Left lobe of liver (tissue), 2 donors: ENCODE results near the gene FAM228B. TPM values are rescaled to one million over a fixed set of nuclear protein-coding genes. Genes with fewer than 3 reads are reported as not detected.
"Not testable (repeated sequence)": the region's sequence is repeated elsewhere in the genome, so short reads cannot be mapped to it uniquely, and the experiment has no call there.

ENCODE experiments used
- ATAC-seq: fragments of 200-7000 bp; cut with Tn5 transposase; one replicate; pipeline ENCODE4 v1.9.1; 2020; ENCODE audit warnings: mild to moderate bottlenecking, moderate library complexity
- DNase-seq: peaks from one replicate; pipeline ENCODE4 v3.0.0-alpha.2; 2020; ENCODE audit warnings: low spot score
- total RNA-seq: library from RNA; stranded (reverse); gene quantifications from one replicate; pipeline ENCODE4 v1.2.1, GENCODE V29; 2021
- donor health status: DM: no; HTN: no; CAD: no; lungs with moderate emphysema.
- donor health status: DM: no; HTN: yes; CAD: no.

The FAM228B gene
- total RNA-seq, 1 donor from 2014 or later, result 2.6 TPM

DNA sequence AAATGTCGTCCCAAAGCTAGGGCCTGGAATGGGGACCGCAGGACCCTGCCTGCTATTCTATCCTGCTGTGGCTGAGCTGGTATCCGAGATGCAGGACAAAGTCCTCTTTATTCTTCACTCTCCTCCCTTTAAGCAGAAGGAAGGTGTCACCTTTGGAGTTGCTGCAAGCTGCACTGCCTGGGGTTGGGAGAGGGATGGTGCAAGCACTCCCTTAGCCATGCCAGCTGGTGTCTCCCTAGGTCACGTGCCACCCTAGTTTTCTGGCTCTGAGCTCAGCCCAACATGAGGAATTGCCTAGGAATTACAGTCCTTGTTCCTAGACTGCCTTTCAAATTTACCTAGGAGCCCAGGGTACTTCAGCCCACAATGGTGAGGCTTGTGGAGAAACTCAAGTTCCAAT, 30.2 kb downstream of the FAM228B start:
- ATAC-seq (peak; percentile 51), DNase-seq (no peak)

GRCh38 chr2:24158131-24158530, 34.9 kb downstream of the FAM228B start:
- DNase-seq (no peak), ATAC-seq (no peak)

GRCh38 chr2:24159708-24160107, 36.4 kb downstream of the FAM228B start:
- ATAC-seq (no peak), DNase-seq (no peak)

- DNase-seq (no peak), ATAC-seq (no peak)
Observed at GRCh38 chr2:24160761-24161160, 37.5 kb downstream of the FAM228B start.

DNA sequence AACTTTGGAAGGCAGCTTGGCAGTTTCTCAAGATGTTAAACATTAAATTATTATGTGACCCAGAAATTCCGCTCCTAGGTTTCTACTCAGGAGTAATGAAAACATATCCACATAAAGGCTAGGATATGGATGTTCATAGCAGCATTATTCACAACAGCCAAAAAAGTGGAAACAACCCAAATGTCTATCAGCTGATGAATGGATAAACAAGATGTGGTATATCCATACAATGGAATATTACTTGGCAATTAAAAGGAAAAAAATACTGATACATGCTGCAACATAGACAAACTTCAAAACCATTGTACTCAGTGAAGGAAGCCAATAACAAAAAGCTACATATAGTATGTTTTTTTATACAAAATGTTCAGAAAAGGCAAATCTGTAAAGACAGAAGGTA, 39.2 kb downstream of the FAM228B start:
- ATAC-seq, result no peak
- no peak for DNase-seq

DNA sequence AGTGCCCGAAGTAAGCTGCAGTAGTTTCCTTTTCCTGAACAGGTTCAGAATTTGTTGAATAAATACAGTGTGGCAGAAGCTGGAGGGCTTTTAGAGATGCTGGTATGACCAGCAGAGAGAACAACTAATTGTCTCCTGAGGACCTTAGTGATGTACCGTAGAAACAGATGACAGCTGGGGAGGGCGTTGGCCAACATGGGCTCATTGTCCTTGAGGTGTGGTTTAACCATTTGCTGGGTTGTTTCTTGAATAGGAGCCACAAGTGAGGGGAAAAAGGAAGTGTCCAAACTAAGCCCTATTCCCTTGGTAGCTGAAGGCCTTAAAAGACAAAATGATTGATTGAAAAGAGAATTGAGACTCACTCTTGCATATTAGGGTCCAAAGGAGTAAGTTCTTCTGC, 39.9 kb downstream of the FAM228B start:
- DNase-seq, result no peak

DNA sequence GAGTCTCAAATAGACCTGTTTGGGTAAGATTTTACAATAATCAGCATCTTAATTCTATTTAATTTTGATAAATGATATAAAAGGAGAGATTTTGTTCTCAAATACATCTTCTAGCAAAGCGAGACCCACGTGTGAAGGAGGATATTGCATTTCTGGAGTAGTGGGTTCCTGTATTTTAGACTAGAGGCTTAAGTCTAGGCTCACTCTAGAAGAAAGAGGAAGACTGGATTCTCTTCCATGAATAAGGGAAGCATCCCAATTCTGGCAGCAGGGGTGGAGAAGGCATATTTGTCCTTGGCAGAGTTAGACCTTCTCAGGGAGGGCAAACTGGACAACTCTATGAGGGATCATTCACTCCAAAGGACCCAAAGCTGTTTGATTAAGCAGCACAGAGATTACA, 40.3 kb downstream of the FAM228B start:
- ATAC-seq (no peak), DNase-seq (no peak)

More for the DNA sequence above, 39.9 kb downstream of the FAM228B start:
- no peak for ATAC-seq

- DNase-seq, result no peak
- peak; percentile 75 for ATAC-seq
Observed at GRCh38 chr2:24164416-24164973, 41.2 kb downstream of the FAM228B start.

GRCh38 chr2:24169023-24169422, 45.8 kb downstream of the FAM228B start:
- no peak for ATAC-seq
- DNase-seq, result no peak

DNA sequence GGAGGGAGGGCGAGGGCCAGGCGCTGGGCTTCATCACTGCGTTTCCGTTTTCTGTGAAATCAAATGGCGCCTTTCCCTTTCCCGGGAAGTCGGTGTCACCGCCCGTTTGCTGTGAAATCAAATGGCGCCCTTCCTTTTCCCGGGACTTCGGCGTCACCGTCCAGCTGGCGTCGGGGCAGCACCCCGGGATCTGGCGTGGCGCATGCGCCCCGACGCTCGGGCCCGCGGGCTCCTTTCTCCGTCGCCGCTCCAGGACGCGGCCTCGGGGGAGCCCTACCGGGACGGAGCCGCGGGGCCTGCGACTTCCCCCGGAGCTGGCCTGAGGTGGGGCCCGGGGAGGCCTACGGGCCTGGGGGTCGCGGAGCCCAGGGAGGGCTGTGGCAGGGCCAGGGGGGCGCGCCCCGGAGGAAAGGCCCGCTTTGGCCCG, 51.6 kb downstream of the FAM228B start, which contains the start of gene FAM228A:
FAM228A (plus strand) TSS at position 203 of the 427 bp plus-strand sequence. CDS start 428 bp downstream, outside the sequence.
- DNase-seq (no peak), ATAC-seq (no peak)

DNA sequence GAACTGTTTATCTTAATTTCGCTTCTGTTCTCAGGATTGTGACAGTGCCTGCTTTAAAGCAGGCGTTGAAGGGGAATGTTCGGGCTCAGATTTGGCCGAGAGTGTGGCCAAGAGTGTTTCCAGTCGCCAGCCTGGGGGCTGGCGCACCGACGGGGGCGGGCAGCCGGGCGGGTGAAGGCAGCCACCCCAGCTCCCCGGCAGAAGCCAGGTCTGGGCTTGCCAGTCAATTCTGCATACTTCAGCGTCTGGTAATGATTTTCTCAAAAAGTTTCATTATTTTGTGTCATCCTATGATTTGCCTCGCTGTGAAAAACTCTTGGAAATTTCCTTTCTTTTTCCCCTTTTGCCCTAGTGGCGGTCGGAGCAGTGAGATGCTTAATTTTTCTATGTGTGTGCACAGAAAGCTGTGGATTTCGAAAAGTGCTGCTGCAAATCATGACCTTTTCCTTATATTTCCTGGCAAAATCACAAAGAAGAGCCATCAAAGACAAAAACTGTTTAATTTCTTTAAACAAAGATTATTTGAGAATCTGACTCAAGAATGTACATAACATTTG, 52.4 kb downstream of the FAM228B start:
- ATAC-seq (no peak), DNase-seq (no peak)

DNA sequence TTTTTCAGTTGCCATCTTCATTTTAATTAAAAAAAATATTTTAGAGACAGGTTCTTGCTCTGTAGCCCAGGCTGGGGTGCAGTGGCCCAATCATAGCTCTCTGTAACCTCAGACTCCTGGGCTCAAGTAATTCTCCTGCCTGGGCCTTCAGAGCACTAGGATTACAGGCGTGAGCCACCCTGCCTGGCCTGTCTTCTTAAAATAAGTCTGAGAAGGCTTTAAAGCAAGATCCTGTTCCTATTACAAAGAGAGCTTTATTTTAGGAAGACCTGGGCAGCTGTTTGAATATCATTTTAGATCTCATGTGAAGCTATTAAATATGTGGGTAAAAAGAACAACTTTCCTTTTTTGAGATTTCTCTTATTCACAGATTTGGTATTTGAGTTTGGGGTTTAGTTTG, 53.1 kb downstream of the FAM228B start:
- no peak for DNase-seq
- ATAC-seq, result no peak

GRCh38 chr2:24179683-24180082, 56.4 kb downstream of the FAM228B start:
- ATAC-seq (no peak), DNase-seq (no peak)

DNA sequence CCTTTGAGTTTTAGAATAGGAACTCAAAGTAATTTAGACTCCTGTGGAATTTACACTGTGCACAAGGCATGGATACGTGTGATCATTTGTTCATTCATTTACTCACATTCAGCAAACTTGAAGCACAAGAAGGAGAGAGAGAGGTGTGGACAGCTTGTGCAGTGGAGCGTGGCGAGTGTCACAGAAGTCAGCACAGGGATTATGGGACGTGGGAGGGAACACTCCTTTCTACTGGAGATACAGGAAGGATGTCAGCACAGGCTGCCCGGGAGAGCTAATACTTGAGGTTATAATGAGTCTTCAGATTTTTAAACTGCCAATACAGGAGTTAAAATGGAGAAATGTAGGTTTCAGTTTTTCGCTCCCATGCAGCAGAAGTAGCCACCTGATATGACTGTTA, 58.6 kb downstream of the FAM228B start:
- DNase-seq (no peak), ATAC-seq (no peak)

GRCh38 chr2:24182507-24182906, 59.2 kb downstream of the FAM228B start:
- ATAC-seq, result no peak

GRCh38 chr2:24183366-24184069, 60.2 kb downstream of the FAM228B start:
- ATAC-seq, result no peak
- no peak for DNase-seq

More at GRCh38 chr2:24182507-24182906, 59.2 kb downstream of the FAM228B start:
- no peak for DNase-seq

- no peak for ATAC-seq
- DNase-seq, result no peak
Observed at GRCh38 chr2:24189551-24189950, 66.3 kb downstream of the FAM228B start.

DNA sequence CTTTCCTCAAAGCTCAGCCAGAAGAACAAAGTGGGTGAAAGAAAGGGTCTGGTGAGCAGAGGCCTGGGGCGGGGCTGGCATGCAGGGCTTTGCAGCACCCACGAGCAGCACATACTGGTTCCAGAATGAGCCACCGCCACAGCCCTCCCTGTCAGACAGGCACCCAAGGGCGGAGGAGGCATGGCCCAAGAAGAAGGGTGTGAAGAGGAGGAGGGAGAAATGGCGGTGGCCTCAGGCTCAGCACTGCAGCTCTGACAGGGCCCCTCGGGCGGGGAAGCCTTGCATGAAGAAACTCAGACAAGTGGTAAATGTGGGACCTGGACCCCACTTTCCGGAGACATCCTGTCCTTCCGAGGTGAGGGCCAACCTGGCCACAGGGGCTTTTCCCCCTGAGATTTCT, 67.2 kb downstream of the FAM228B start:
- no peak for DNase-seq
- no peak for ATAC-seq

DNA sequence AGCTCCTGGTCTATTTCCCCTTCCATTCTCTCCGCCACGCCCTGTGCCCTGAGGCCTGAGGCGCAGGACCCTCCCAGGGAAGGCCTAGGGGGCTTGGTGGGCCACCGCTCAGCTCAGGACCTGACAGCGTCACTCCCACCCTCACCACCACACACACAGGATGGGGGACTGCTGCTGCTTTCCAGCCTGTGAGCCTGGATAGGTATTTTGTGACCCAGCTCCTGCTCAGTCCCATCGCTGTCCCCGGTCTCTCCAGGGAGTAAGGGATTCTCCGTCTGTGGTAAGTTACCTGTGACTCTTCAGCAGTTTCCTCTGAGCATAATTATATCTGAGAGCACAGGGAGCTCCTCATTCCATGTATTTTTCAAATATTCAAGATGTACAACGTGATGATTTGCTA, 67.9 kb downstream of the FAM228B start:
- ATAC-seq (no peak), DNase-seq (no peak)

DNA sequence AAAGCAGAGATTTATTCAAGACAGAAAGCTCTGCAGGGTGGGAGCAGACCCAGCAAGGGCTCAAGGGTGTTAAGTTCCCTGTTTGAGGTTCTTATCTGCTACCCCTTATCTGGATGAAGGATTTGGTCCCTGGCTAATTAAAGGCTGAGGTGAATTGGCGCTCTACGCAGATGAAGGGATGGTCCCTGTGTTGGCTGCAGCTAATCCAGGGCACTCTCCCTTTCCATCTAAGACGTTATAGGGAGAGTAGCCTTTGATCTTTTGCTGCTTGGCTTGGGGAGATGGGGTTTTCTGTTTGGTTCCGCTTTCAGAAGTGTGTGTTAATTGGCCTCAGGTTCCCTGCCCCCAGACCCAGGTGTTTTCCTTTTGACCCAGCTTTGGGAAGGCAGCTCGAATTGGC, 68.6 kb downstream of the FAM228B start:
- no peak for ATAC-seq

DNA sequence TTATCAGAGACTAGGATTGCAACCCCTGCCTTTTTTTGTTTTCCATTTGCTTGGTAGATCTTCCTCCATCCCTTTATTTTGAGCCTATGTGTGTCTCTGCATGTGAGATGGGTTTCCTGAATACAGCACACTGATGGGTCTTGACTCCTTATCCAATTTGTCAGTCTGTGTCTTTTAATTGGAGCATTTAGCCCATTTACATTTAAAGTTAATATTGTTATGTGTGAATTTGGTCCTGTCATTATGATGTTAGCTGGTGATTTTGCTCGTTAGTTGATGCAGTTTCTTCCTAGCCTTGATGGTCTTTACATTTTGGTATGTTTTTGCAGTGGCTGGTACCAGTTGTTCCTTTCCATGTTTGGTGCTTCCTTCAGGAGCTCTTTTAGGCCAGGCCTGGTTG, 73.9 kb downstream of the FAM228B start:
- ATAC-seq, result not testable (repeated sequence)

More for the DNA sequence above, 68.6 kb downstream of the FAM228B start:
- no peak for DNase-seq

DNA sequence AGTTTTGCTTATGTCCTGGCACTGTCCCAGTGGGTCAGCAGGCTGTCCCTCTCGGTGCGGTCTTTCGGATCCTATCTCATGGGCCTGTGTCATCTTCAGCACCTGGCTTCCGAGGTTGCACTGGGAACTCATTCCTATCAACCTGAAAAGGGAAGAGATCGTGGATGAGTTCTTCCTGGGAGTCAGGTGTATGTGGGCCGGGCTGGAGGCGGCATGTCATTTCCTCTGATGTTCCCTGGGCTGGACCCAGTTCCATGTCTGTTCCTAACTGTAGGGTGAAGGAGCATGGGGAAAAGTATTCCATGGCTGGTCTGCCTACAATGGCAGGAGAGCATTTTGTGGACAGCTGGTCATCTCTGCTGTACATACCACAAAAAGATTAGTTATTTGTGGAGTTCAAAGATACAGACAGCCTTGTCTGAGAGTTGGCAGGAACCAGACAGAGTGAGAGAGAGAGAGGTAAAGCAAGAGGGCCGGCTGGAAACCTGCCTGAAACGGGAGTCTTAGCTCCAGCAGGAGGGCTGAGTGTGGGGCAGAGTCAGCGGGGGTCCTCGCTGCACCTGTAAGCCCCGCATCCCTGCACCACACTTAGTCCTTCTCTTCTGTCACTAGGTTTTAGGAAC, 76.8 kb downstream of the FAM228B start:
- DNase-seq (no peak), ATAC-seq (no peak)

More for the DNA sequence above, 73.9 kb downstream of the FAM228B start:
- DNase-seq, result not testable (repeated sequence)
